NCI-H510A (cell line): Measurements from ENCODE around the gene WDR4.
"Not testable (repeated sequence)": the region's sequence is repeated elsewhere in the genome, so short reads cannot be mapped to it uniquely, and the experiment has no call there.

Experiments
- DNase-seq: peaks from one replicate; lab custom pipeline; 2025; lab: John Stamatoyannopoulos, UW

Gene WDR4

GRCh38 chr21:42878678-42878992, 704 bp downstream of the WDR4 start:
- no peak for DNase-seq

- DNase-seq: not testable (repeated sequence)
Measured at GRCh38 chr21:42875811-42876210, 3.5 kb downstream of the WDR4 start.

- no peak for DNase-seq
Measured at GRCh38 chr21:42873096-42873495, 6.2 kb downstream of the WDR4 start.

- DNase-seq: no peak
Measured at GRCh38 chr21:42868196-42868595, 11.1 kb downstream of the WDR4 start.

GRCh38 chr21:42865776-42866160, 13.6 kb downstream of the WDR4 start:
- no peak for DNase-seq

GRCh38 chr21:42864815-42865775, 14.2 kb downstream of the WDR4 start:
- no peak for DNase-seq

GRCh38 chr21:42864286-42864685, 15.1 kb downstream of the WDR4 start:
- no peak for DNase-seq

- DNase-seq: no peak
Measured at GRCh38 chr21:42863504-42863870, 15.9 kb downstream of the WDR4 start.

- DNase-seq: no peak
Measured at GRCh38 chr21:42862774-42863503, 16.4 kb downstream of the WDR4 start.

GRCh38 chr21:42861848-42862400, 17.4 kb downstream of the WDR4 start:
- no peak for DNase-seq

GRCh38 chr21:42861311-42861847, 18.0 kb downstream of the WDR4 start:
- no peak for DNase-seq

- DNase-seq: no peak
Measured at GRCh38 chr21:42860345-42860744, 19.0 kb downstream of the WDR4 start.

- DNase-seq: no peak
Measured at GRCh38 chr21:42859891-42860230, 19.5 kb downstream of the WDR4 start.

GRCh38 chr21:42858957-42859890, 20.1 kb downstream of the WDR4 start:
- no peak for DNase-seq

- no peak for DNase-seq
Measured at GRCh38 chr21:42858185-42858847, 21.0 kb downstream of the WDR4 start.

- no peak for DNase-seq
Measured at GRCh38 chr21:42857216-42857615, 22.1 kb downstream of the WDR4 start.

GRCh38 chr21:42855937-42856335, 23.4 kb downstream of the WDR4 start:
- no peak for DNase-seq

- DNase-seq: no peak
Measured at GRCh38 chr21:42855171-42855936, 24.0 kb downstream of the WDR4 start.

- DNase-seq: no peak
Measured at GRCh38 chr21:42854246-42855010, 24.9 kb downstream of the WDR4 start.

- DNase-seq: no peak
Measured at GRCh38 chr21:42853621-42854020, 25.7 kb downstream of the WDR4 start.
